Astrocyte of the spinal cord (primary cell): Measurements from ENCODE around the gene ZMYND10.

Experiments used
- DNase-seq: peaks from one replicate; pipeline ENCODE4 v3.0.0; 2011; ENCODE audit warnings: low read depth, low spot score
- H3K4me3 ChIP-seq: 2 replicates; pipeline ENCODE4 v1.5.1; 2011; ENCODE audit warnings: low read depth, mild to moderate bottlenecking, low read length, moderate library complexity
- CTCF ChIP-seq: IDR thresholded peaks from 2 replicates; pipeline ENCODE4 v1.5.1; 2012; ENCODE audit warnings: low read depth, mild to moderate bottlenecking, low read length, inconsistent platforms
- in situ Hi-C: cut with HindIII; loops from 2 replicates; pipeline ENCODE4 v1.10.0; 2017; ENCODE audit warnings: low sequenced_read_pairs

Gene ZMYND10

GRCh38 chr3:50298836-50299637 is 46.5 kb downstream of the ZMYND10 start, which contains the start of the genes HYAL3 and NAA80:
TSS of gene HYAL3 (minus strand) at chr3:50299405. CDS start at chr3:50295602, 3,803 bp downstream.
TSS of gene NAA80 (minus strand) at chr3:50299405. CDS start at chr3:50297463, 1,942 bp downstream.
- peak; percentile 100 for DNase-seq
- H3K4me3 ChIP-seq = peak within 1 kb of the TSS; percentile 77
- in situ Hi-C loops = no loop called here
- no peak for TF ChIP-seq CTCF

- H3K4me3 ChIP-seq = peak overlapping the region; percentile 77
These were observed 47.4 kb downstream of the ZMYND10 start for GRCh38 chr3:50297896-50298725.

GRCh38 chr3:50297384-50297775 is 48.2 kb downstream of the ZMYND10 start:
- TF ChIP-seq CTCF = no peak
- no peak for DNase-seq
- in situ Hi-C loops = no loop called here
- no peak overlapping the region for H3K4me3 ChIP-seq

More at GRCh38 chr3:50297896-50298725, 47.4 kb downstream of the ZMYND10 start:
- DNase-seq = no peak
- peak; percentile 26 for TF ChIP-seq CTCF
- in situ Hi-C loops = no loop called here

- in situ Hi-C loops = no loop called here
- DNase-seq = no peak
- no peak overlapping the region for H3K4me3 ChIP-seq
- no peak for TF ChIP-seq CTCF
These were observed 48.7 kb downstream of the ZMYND10 start for GRCh38 chr3:50296721-50297383.

- no peak overlapping the region for H3K4me3 ChIP-seq
- in situ Hi-C loops = no loop called here
These were observed 49.7 kb downstream of the ZMYND10 start for GRCh38 chr3:50295553-50296431.

More at GRCh38 chr3:50295553-50296431, 49.7 kb downstream of the ZMYND10 start:
- DNase-seq = no peak
- TF ChIP-seq CTCF = no peak
